Erythroblast (primary cell): ENCODE results near the gene PPP3R2.

Experiments
- GATA1 ChIP-seq: IDR thresholded peaks from 2 replicates; pipeline ENCODE4 v1.6.1; 2011; ENCODE audit warnings: low read depth, mild to moderate bottlenecking, control low read depth, low read length, moderate library complexity
- POLR2A ChIP-seq: IDR thresholded peaks from 2 replicates; pipeline ENCODE4 v1.6.1; 2011; ENCODE audit warnings: mild to moderate bottlenecking, low read length

- TF ChIP-seq POLR2A: no peak
- TF ChIP-seq GATA1: no peak
Observed at GRCh38 chr9:101632611-101633010, 37.8 kb upstream of the PPP3R2 start.
